HEK293 (cell line): ENCODE results near the gene PAIP2.

Experiments
- CTCF ChIA-PET: fragments of 350-600 bp; formaldehyde crosslinking; extraction: SDS; loops from one replicate; lab custom pipeline; 2021; ENCODE audit warnings: antibody characterized with exemption; lab: Yijun Ruan, JAX
- POLR2A ChIA-PET: fragments of 300-600 bp; formaldehyde crosslinking; extraction: SDS; loops from one replicate; lab custom pipeline; 2020; ENCODE audit warnings: antibody characterized with exemption, inconsistent platforms; lab: Yijun Ruan, JAX
- H3K27ac ChIP-seq: fragments of 200-500 bp; sonication (Bioruptor generic); 2 replicates; pipeline ENCODE4 v1.5.1; 2014; ENCODE audit warnings: low read depth, low read length, control low read depth, inconsistent platforms; ENCODE audit errors: extremely low read depth
- H3K36me3 ChIP-seq, 2 experiments: fragments of 200-500 bp in 1 of 2; sonication (Bioruptor generic) in 1 of 2; 1 replicate in 1 of 2; 2 replicates in 1 of 2; pipeline ENCODE4 v1.5.1; 2014 to 2017; ENCODE audit warnings: inconsistent platforms in 2 of 2, low read length in 2 of 2; ENCODE audit not compliant: control insufficient read depth in 2 of 2, insufficient read depth in 1 of 2
- H3K4me1 ChIP-seq: fragments of 200-500 bp; sonication (Bioruptor generic); 2 replicates; pipeline ENCODE4 v1.5.1; 2014; ENCODE audit warnings: mild to moderate bottlenecking, low read length, inconsistent platforms; ENCODE audit not compliant: control insufficient read depth, insufficient read depth
- H3K4me3 ChIP-seq: 2 replicates; pipeline ENCODE4 v1.5.1; 2011; ENCODE audit warnings: low read depth, mild to moderate bottlenecking, control low read depth, low read length, moderate library complexity
- H3K9me3 ChIP-seq: fragments of 200-500 bp; sonication (Bioruptor generic); 2 replicates; pipeline ENCODE4 v1.5.1; 2014; ENCODE audit warnings: low read depth, low read length, inconsistent platforms; ENCODE audit not compliant: control insufficient read depth, insufficient read depth
- ATF2 ChIP-seq: fragments of 450-650 bp; formaldehyde crosslinking; IDR thresholded peaks from 2 replicates; pipeline ENCODE4 v1.5.1; 2016; ENCODE audit warnings: missing biosample characterization, missing genetic modification characterization, low read depth
- KLF7 ChIP-seq: fragments of 450-650 bp; formaldehyde crosslinking; IDR thresholded peaks from 2 replicates; pipeline ENCODE4 v1.5.1; 2016; ENCODE audit warnings: missing biosample characterization, missing genetic modification characterization, borderline replicate concordance
- MZF1 ChIP-seq: fragments of 450-650 bp; formaldehyde crosslinking; IDR thresholded peaks from 2 replicates; pipeline ENCODE4 v1.5.1; 2017; ENCODE audit warnings: missing biosample characterization, missing genetic modification characterization, borderline replicate concordance
- OSR2 ChIP-seq: fragments of 450-650 bp; formaldehyde crosslinking; IDR thresholded peaks from 2 replicates; pipeline ENCODE4 v1.5.1; 2016; ENCODE audit warnings: missing biosample characterization, missing genetic modification characterization
- PRDM10 ChIP-seq: fragments of 450-650 bp; formaldehyde crosslinking; IDR thresholded peaks from 2 replicates; pipeline ENCODE4 v1.5.1; 2016; ENCODE audit warnings: missing biosample characterization, missing genetic modification characterization
- TSHZ1 ChIP-seq: fragments of 450-650 bp; formaldehyde crosslinking; IDR thresholded peaks from 2 replicates; pipeline ENCODE4 v1.5.1; 2016; ENCODE audit warnings: missing biosample characterization, missing genetic modification characterization, borderline replicate concordance
- ZBTB1 ChIP-seq: fragments of 450-650 bp; formaldehyde crosslinking; IDR thresholded peaks from 2 replicates; pipeline ENCODE4 v1.5.1; 2016; ENCODE audit warnings: missing biosample characterization, missing genetic modification characterization
- ZBTB17 ChIP-seq: fragments of 450-650 bp; formaldehyde crosslinking; IDR thresholded peaks from 2 replicates; pipeline ENCODE4 v1.5.1; 2016; ENCODE audit warnings: missing biosample characterization, missing genetic modification characterization
- ZBTB20 ChIP-seq: fragments of 450-650 bp; formaldehyde crosslinking; IDR thresholded peaks from 2 replicates; pipeline ENCODE4 v1.5.1; 2016; ENCODE audit warnings: missing biosample characterization, missing genetic modification characterization
- ZBTB21 ChIP-seq: fragments of 450-650 bp; formaldehyde crosslinking; IDR thresholded peaks from 2 replicates; pipeline ENCODE4 v1.5.1; 2017; ENCODE audit warnings: missing biosample characterization, missing genetic modification characterization
- ZNF146 ChIP-seq: fragments of 450-650 bp; formaldehyde crosslinking; IDR thresholded peaks from 2 replicates; pipeline ENCODE4 v1.5.1; 2016; ENCODE audit warnings: missing biosample characterization, missing genetic modification characterization
- ZNF184 ChIP-seq: fragments of 450-650 bp; IDR thresholded peaks from 2 replicates; pipeline ENCODE4 v1.5.1; 2018; ENCODE audit warnings: missing biosample characterization, mild to moderate bottlenecking, missing genetic modification characterization
- ZNF335 ChIP-seq: fragments of 450-650 bp; formaldehyde crosslinking; conservative IDR thresholded peaks from 2 replicates; pipeline ENCODE4 v1.5.1; 2016; ENCODE audit warnings: missing biosample characterization, missing genetic modification characterization
- ZNF561 ChIP-seq: fragments of 450-650 bp; IDR thresholded peaks from 2 replicates; pipeline ENCODE4 v1.5.1; 2018; ENCODE audit warnings: missing biosample characterization, missing genetic modification characterization, borderline replicate concordance
- ZNF596 ChIP-seq: fragments of 450-650 bp; IDR thresholded peaks from 2 replicates; pipeline ENCODE4 v1.5.0; 2018; ENCODE audit warnings: missing biosample characterization, mild to moderate bottlenecking, missing genetic modification characterization, moderate library complexity
- ZNF621 ChIP-seq: fragments of 450-650 bp; formaldehyde crosslinking; IDR thresholded peaks from 2 replicates; pipeline ENCODE4 v1.5.1; 2017; ENCODE audit warnings: missing biosample characterization, missing genetic modification characterization
- ZNF768 ChIP-seq: fragments of 450-650 bp; formaldehyde crosslinking; IDR thresholded peaks from 2 replicates; pipeline ENCODE4 v1.5.1; 2018; ENCODE audit warnings: missing biosample characterization, mild to moderate bottlenecking, missing genetic modification characterization
- ZNF777 ChIP-seq: fragments of 450-650 bp; formaldehyde crosslinking; IDR thresholded peaks from 2 replicates; pipeline ENCODE4 v1.5.1; 2017; ENCODE audit warnings: missing biosample characterization, missing genetic modification characterization, borderline replicate concordance
- TF ChIP-seq, protein P1 (sequence below): fragments of 450-650 bp; formaldehyde crosslinking; IDR thresholded peaks from 2 replicates; pipeline ENCODE4 v1.5.1; 2016; ENCODE audit warnings: missing biosample characterization, missing genetic modification characterization

Gene PAIP2

DNA sequence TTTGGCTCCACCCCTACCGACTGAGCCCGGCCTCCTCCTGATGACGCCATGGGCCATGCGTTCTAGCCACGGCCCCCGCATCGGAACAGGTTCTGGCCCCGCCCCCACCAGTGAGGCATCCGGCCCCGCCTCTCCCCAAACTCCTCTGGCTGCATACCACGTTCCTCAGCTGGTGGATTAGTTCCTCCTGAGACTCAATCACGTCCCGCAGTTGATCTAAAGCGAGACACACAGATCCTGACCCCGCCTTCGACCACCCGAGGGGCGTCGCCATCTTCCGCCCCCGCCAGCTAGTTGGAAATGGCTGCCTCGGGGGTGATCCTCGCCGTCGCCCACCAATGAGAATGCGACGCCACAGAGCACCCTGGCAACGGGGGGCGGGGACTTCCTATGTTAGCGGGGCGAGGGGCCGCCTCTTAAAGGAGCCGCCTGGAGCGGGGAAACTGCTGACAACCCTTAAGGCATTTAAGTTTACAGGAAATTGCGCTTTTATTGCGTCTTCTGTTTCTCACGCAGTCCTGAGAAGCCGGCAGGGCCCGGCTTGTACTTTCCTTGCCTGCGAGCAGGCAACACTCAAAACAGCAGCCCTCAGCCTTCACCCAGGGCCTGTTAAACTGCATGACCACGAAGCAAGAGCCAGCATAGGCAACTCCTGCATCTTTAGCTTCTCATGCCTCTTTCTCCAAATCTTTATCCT, 62.3 kb downstream of the PAIP2 start, which contains the start of gene SPATA24 (continued):
- TF ChIP-seq ATF2 (peak; percentile 84), ZBTB20 (tag by site-specific recombination) (peak; percentile 19; the same call in 1 of the 2 replicates), ZNF146 (tag by site-specific recombination) (no peak), ZNF777 (tag by site-specific recombination) (no peak), ZBTB17 (tag by site-specific recombination) (peak; percentile 96), ZBTB1 (tag by site-specific recombination) (0 out of 2 replicates have a peak, but pooled peaks have one; percentile 15), ZNF596 (tag by site-specific recombination) (no peak), ZNF561 (tag by site-specific recombination) (peak; percentile 69), OSR2 (tag by site-specific recombination) (no peak), ZBTB21 (tag by site-specific recombination) (peak; percentile 97)

DNA sequence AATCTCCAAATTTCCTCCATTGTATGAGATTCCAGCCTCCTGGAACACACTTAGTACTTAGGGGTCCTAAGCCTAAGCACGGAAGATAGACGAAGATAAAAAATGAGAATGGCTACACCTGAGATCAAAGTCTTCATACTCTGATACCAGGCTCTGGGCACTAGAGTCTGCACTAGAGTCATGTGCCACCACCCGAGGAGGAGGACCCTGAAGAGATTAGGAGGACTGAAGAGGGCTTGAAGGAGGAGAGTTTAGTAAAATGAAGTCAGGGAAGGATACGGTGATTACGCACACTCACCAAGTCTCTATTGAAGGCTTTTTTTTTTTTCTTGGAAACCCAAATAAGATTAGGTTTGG, 62.8 kb downstream of the PAIP2 start:
- POLR2A ChIA-PET, result interaction anchor here (0.7 to 2.3 kb wide), 3 partner anchors 35 to 206 kb away, joined by 4 to 8 read pairs (median 4); partner anchors contain the start of genes DNAJC18, SIL1 and UBE2D2
- CTCF ChIA-PET, result interaction anchor here (0.6 to 1.2 kb wide), 4 partner anchors 12 to 459 kb away, joined by 3 to 4 read pairs (median 4); no protein-coding TSS in a partner anchor
- TF ChIP-seq ZBTB20 (tag by site-specific recombination) (peak; percentile 13; the same call in 1 of the 2 replicates), KLF7 (tag by site-specific recombination) (no peak), ZNF621 (tag by site-specific recombination) (no peak), ZNF561 (tag by site-specific recombination) (0 out of 2 replicates have a peak, but pooled peaks have one; percentile 12), ZNF335 (tag by site-specific recombination) (0 out of 2 replicates have a peak, but pooled peaks have one; percentile 47), MZF1 (tag by site-specific recombination) (no peak), PRDM10 (tag by site-specific recombination) (no peak), ZNF184 (tag by site-specific recombination) (no peak), ZNF768 (tag by site-specific recombination) (no peak), TSHZ1 (tag by site-specific recombination) (no peak)
- TF ChIP-seq, protein P1, sequence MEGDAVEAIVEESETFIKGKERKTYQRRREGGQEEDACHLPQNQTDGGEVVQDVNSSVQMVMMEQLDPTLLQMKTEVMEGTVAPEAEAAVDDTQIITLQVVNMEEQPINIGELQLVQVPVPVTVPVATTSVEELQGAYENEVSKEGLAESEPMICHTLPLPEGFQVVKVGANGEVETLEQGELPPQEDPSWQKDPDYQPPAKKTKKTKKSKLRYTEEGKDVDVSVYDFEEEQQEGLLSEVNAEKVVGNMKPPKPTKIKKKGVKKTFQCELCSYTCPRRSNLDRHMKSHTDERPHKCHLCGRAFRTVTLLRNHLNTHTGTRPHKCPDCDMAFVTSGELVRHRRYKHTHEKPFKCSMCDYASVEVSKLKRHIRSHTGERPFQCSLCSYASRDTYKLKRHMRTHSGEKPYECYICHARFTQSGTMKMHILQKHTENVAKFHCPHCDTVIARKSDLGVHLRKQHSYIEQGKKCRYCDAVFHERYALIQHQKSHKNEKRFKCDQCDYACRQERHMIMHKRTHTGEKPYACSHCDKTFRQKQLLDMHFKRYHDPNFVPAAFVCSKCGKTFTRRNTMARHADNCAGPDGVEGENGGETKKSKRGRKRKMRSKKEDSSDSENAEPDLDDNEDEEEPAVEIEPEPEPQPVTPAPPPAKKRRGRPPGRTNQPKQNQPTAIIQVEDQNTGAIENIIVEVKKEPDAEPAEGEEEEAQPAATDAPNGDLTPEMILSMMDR, result peak; percentile 14; the same call in 1 of the 2 replicates
- Histone ChIP-seq H3K27ac (peak overlapping the region; percentile 82), H3K4me3 (no peak overlapping the region; the same call in 1 of the 2 replicates), H3K4me1 (peaks cover 5% of the 10 kb centered on the region; the same call in 1 of the 2 replicates), H3K36me3 (peaks cover 0 to 12% of the 10 kb centered on the region in 2 experiments; a peak in 2 of 3 replicates), H3K9me3 (no peaks in the 10 kb centered on the region)
